Middle frontal gyrus (tissue), 1 donor: ENCODE data around the gene LOXHD1.

Source experiments
- DNase-seq: peaks from one replicate; pipeline ENCODE4 v3.0.0-alpha.2; 2015; ENCODE audit warnings: low spot score; ENCODE audit errors: extremely low spot score

The LOXHD1 gene

GRCh38 chr18:46676182-46676835 is 19.3 kb upstream of the LOXHD1 start:
- no peak for DNase-seq

GRCh38 chr18:46675112-46675511 is 18.1 kb upstream of the LOXHD1 start:
- no peak for DNase-seq

- no peak for DNase-seq
Observed at GRCh38 chr18:46672062-46672970, 15.3 kb upstream of the LOXHD1 start.

- no peak for DNase-seq
Observed at GRCh38 chr18:46668694-46669093, 11.7 kb upstream of the LOXHD1 start.

GRCh38 chr18:46668135-46668534 is 11.1 kb upstream of the LOXHD1 start:
- DNase-seq = no peak

GRCh38 chr18:46663539-46663938 is 6.5 kb upstream of the LOXHD1 start:
- no peak for DNase-seq

GRCh38 chr18:46660957-46661749 is 4.1 kb upstream of the LOXHD1 start:
- peak; percentile 83 for DNase-seq

GRCh38 chr18:46659484-46659883 is 2.5 kb upstream of the LOXHD1 start:
- DNase-seq = no peak

- no peak for DNase-seq
Observed at GRCh38 chr18:46656326-46657114, 500 bp downstream of the LOXHD1 start.

GRCh38 chr18:46652372-46652771 is 4.6 kb downstream of the LOXHD1 start:
- DNase-seq = no peak

GRCh38 chr18:46650681-46651080 is 6.3 kb downstream of the LOXHD1 start:
- DNase-seq = no peak

GRCh38 chr18:46649071-46649862 is 7.8 kb downstream of the LOXHD1 start:
- no peak for DNase-seq

- DNase-seq = no peak
Observed at GRCh38 chr18:46646468-46646867, 10.6 kb downstream of the LOXHD1 start.

- no peak for DNase-seq
Observed at GRCh38 chr18:46642561-46642960, 14.5 kb downstream of the LOXHD1 start.

GRCh38 chr18:46641917-46642316 is 15.1 kb downstream of the LOXHD1 start:
- DNase-seq = no peak

- DNase-seq = no peak
Observed at GRCh38 chr18:46639386-46639785, 17.6 kb downstream of the LOXHD1 start.

- no peak for DNase-seq
Observed at GRCh38 chr18:46636040-46636630, 20.9 kb downstream of the LOXHD1 start.

- DNase-seq = peak; percentile 44
Observed at GRCh38 chr18:46632401-46633071, 24.5 kb downstream of the LOXHD1 start.

- no peak for DNase-seq
Observed at GRCh38 chr18:46630991-46631390, 26.0 kb downstream of the LOXHD1 start.
